Lower leg skin (tissue), 3 donors: Measurements from ENCODE around the gene CS.
"Not testable (repeated sequence)": the region's sequence is repeated elsewhere in the genome, so short reads cannot be mapped to it uniquely, and the experiment has no call there.

ENCODE experiments used
- CTCF ChIP-seq, 3 donors: fragments of 450-650 bp; IDR thresholded peaks; one replicate each; pipeline ENCODE4 v1.5.1; 2016; ENCODE audit warnings: antibody characterized with exemption in 3 of 3, mild to moderate bottlenecking in 3 of 3, moderate library complexity in 2 of 3
- POLR2A ChIP-seq, 2 donors: fragments of 450-650 bp; IDR thresholded peaks; one replicate each; pipeline ENCODE4 v1.6.1; 2016 to 2017; ENCODE audit warnings: antibody characterized with exemption in 2 of 2, mild to moderate bottlenecking in 1 of 2, moderate library complexity in 1 of 2

GRCh38 chr12:56347255-56347654 lies 47.1 kb upstream of the CS start:
- not testable (repeated sequence) for TF ChIP-seq CTCF, POLR2A (IDR thresholded peaks at IDR 0.05)
